Placental epithelial cell (primary cell): Measurements from ENCODE around the gene TOLLIP. TPM values are rescaled to one million over a fixed set of nuclear protein-coding genes. Genes with fewer than 3 reads are reported as not detected.

Experiments
- small RNA-seq: library from RNA; depleted of rRNA; stranded (forward); fragments of <200 nt; gene quantifications from one replicate; pipeline ENCODE3, GENCODE V24; 2012
- total RNA-seq: library from RNA; depleted of rRNA; stranded (reverse); fragments of >200 nt; gene quantifications from 2 replicates; pipeline ENCODE4 v1.2.3, GENCODE V29; 2012

TOLLIP gene
- total RNA-seq, result 22.4 and 30.2 TPM in 2 replicates

GRCh38 chr11:1309498-1310317 is at the start of gene TOLLIP:
TOLLIP (minus strand) TSS chr11:1309632; CDS start chr11:1309498, 134 bp downstream.

Small RNA genes within 50 kb of the gene (small RNA-seq; reads per million reads assigned to genes)
- not detected for gene MIR6744

Other genes starting within 250 kb of the TOLLIP start
- gene MUC2, start 234.8 kb downstream of the TOLLIP start, total RNA-seq, result not detected in 2 replicates
- gene MUC5AC, start 151.7 kb downstream of the TOLLIP start, total RNA-seq, result under 0.01 TPM in 1 of 2 replicates, not detected in the other
- gene MUC5B, start 86.6 kb downstream of the TOLLIP start, total RNA-seq, result under 0.01 TPM in 1 of 2 replicates, not detected in the other
- 0.11 and 0.39 TPM in 2 replicates for gene BRSK2, start 80.3 kb upstream of the TOLLIP start, total RNA-seq
- 25.5 and 32.3 TPM in 2 replicates for gene MOB2, start 177.1 kb upstream of the TOLLIP start, total RNA-seq